Activated T-cell treated with anti-CD3 and anti-CD28 coated beads, Interleukin-2, amount 50 U/mL, for 48 hours (primary cell): ENCODE results near the gene SRRM3.
"Not testable (repeated sequence)": the region's sequence is repeated elsewhere in the genome, so short reads cannot be mapped to it uniquely, and the experiment has no call there.

ENCODE experiments used
- DNase-seq, 2 experiments: peaks; one replicate each; pipeline ENCODE4 v3.0.0-alpha.2; 2020

The SRRM3 gene

DNA sequence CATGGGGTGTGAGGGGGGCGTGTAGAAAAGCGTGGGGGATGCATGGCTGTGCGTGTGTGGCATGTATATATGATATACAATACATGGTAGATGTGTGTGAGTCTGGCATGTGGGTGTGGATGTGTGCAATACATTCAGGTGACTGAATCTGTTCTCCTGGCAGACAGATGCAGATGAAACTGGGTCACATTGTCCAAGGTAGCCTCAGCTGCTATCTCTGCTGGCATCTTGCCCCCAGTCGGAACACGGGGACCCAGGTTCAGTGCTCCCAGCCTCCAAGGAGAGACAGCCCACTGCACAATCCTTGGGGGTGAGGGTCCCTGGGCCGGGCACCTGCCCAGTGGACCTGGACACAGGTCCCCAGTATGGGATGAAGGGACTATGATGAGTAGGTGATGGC lies 12.4 kb upstream of the SRRM3 start:
- DNase-seq: no peak

DNA sequence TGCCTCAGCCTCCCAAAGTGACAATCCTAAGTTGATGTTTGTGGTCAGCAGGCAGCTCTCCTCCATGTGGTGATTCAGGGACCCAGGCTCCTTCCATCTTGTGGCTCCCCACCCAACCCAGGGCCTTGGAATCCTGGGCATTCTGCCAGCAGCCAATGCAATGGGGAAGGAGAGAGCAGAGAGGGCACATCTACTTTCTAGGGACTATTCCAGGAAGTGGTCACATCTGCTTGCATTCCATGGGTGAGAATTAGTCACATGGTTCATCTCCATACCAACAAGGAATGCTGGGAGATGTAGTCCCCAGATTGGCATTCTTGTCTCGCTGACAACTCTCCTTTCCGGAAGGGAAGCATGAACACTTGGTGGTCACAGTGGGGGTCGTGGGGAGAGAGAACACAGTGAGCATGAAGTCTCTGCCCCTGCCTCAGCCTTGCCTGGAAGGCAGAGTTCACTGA lies 9.9 kb upstream of the SRRM3 start:
- no peak for DNase-seq

DNA sequence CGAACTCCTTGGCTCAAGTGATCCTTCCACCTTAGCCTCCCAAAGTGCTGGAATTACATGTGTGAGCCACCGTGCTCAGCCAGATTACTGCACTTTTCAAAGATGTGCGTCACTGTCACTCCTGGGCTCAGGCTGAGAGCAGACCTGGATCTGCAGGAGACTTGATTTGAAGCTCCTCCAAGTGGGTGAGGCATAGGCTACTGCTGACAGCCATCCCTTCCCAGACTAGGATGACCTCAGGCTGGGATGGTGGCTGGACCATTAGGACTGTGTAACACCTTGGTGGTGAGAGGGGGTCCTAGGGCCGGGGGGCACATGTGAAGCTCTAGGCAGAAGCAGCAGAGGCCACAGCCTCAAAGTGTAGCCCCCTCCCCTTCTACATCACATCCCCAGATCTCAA lies 8.2 kb upstream of the SRRM3 start:
- no peak for DNase-seq

GRCh38 chr7:76193883-76194282 lies 7.8 kb upstream of the SRRM3 start:
- no peak for DNase-seq

DNA sequence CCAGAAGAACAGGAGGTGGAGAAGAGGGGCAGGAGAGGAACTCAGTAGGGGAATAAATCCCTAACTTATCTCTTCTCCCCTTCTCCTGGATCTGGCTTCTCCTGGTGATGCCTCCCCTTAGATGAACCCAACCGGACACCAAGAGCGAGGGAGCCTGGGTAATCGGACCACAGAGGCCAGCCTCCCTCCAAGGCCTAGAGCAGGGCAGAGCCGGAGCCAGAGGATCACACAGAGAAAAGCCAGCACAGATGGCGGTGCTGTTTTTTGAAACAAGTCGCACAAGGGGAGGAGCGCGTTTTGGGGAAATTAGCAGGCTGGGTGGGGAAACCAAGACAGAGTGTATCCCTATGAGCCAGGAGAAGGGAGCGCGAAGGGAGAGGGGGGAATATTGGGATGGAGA lies 4.9 kb upstream of the SRRM3 start:
- no peak for DNase-seq

- no peak for DNase-seq
These were observed 3.5 kb upstream of the SRRM3 start for GRCh38 chr7:76198202-76198601.

DNA sequence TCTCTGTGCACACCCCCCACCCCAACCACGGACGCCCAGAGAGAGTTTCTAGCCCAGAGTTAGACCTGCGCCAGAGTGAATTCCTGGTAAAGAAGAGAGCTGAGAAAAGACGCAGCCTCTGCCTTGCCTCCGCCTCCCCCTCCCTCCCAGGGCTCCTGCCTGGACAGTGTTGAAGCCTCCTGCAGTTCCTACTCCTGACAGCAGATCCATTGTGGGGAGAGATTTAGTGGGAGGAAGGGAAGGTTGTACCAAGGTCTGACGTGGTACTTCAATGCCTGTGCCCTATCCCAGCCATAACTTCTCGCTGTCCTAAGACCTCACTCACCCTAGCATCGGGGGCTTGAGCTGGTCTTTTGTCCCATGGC lies 952 bp downstream of the SRRM3 start:
- DNase-seq: no peak

- no peak for DNase-seq
These were observed 2.5 kb downstream of the SRRM3 start for GRCh38 chr7:76204147-76204546.

- DNase-seq: no peak
These were observed 4.9 kb downstream of the SRRM3 start for GRCh38 chr7:76206633-76207032.

GRCh38 chr7:76209310-76209709 lies 7.6 kb downstream of the SRRM3 start:
- DNase-seq: no peak

DNA sequence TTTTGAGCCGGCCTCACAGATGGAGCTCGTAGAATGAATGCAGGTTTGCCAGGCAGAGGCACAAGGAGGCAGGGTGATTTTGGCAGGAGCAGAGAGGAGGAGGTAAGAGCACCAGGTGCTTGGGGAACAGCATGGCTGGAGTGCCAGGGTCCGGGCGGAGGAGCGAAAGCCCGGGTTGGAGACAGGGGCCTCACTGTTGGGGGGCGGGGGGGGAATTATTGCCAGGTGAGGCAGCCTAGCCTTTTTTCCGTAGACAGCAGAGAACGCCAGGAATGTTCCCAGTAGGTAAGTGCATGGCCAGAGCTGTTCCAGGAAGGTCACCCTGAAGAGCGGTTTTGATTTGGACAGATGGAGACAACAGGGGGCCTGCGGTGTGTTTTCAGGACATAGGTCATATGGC lies 9.5 kb downstream of the SRRM3 start:
- no peak for DNase-seq

GRCh38 chr7:76215349-76215748 lies 13.7 kb downstream of the SRRM3 start:
- not testable (repeated sequence) for DNase-seq

- DNase-seq: no peak
These were observed 14.8 kb downstream of the SRRM3 start for GRCh38 chr7:76216381-76217082.

GRCh38 chr7:76217942-76218566 lies 16.4 kb downstream of the SRRM3 start:
- no peak for DNase-seq

DNA sequence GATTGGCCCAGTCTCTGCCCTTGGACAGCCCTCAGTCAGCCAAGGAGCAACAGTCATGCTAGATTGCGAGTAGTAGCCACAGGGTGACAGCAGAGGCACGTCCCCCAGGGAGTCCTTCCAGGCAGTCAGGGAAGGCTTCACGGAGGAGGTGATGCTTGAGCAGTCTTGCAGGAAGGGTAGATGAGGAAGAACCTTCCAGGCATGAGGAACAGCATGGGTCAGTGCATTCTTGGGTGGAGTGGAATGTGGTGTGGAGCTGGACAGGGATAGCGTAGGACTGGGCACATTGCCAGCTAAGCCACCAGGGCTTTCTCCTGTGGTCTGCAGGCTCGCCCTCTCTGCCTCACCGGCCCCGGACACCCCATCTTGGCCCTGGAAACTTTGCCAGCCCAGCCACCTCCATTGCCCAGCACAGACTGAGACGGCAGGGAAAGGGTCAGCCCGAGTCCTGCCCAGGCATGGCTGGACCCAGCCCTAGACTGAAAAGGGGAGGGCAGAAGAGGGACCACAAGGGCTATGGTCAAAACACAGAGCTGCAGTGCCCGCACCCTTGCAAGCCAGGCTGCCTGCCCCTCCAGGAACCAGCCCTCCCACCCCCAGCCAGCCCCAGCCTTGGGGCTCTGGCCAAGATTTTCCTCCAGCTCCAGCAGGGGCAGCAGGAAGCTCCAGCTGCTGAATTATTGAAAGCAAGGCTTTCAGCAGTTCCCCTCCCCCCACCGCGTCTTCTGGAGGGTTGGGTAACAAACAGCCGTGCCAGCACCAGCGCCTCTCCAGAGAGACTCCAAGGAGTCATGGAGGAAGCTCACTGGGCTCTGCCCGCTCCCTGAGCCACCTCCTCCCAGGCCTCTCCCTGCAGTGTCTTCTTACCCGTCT lies 18.7 kb downstream of the SRRM3 start:
- DNase-seq: no peak

GRCh38 chr7:76222333-76222732 lies 20.6 kb downstream of the SRRM3 start:
- no peak for DNase-seq

- no peak for DNase-seq
These were observed 21.1 kb downstream of the SRRM3 start for GRCh38 chr7:76222839-76223238.

GRCh38 chr7:76223286-76223972 lies 21.7 kb downstream of the SRRM3 start:
- no peak for DNase-seq

DNA sequence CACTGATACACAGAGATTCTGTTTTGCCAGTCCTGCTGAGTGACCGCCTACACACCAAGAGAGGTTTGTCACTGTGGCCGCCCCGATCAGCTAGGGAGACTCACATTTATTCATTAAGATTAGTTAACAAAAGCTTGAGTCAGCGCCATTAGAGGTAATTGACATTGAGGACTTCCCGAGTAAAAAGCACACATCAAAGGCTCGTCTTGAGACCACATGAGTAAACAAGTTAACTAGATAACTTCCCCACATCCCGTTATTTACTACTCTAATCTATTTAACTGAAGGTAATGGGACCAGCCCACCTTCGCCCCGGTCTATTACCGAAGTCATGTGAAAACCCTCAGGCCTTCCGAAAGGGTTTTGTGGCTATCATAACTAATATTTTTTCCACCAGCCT lies 23.0 kb downstream of the SRRM3 start:
- DNase-seq: no peak

DNA sequence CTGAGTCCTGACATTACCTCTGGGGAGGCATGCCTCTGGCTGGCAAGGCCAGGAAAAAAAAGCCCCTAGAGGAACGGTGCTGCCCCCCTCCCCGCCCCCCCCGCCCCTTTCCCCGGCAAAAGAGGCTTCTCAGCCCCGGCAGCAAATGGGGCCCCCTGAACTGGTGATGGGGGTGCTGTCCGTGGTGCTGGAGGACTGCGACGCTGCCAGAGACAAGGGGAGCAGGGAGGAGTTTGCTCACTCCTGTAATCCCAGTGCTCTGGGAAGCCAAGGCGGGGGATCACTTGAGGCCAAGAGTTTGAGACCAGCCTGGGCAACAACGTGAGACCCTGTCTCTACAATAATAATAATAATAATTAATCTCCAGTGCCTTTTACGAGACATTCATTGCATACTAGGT lies 23.7 kb downstream of the SRRM3 start:
- DNase-seq: peak; percentile 34 to 43

- DNase-seq: no peak
These were observed 24.3 kb downstream of the SRRM3 start for GRCh38 chr7:76225951-76226350.

DNA sequence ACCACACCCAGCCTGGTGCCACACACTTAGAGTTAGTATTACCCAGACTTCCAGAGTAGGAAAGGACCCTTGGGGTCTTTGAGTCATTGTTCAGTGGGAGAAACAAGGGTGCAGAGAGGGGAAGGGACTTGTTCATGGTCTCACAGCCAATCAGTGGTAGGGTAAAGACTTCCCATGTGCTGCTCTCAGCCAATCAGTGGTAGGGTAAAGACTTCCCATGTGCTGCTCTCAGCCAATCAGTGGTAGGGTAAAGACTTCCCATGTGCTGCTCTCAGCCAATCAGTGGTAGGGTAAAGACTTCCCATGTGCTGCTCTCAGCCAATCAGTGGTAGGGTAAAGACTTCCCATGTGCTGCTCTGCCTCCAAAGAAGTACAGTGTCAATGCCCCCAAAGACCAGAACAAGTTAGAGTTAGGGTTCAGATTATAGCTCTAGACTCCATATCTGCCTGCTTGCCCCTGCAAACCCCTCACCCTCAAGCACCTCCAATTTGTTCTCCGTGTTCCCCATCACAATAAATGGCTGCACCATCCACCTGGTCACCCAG lies 25.3 kb downstream of the SRRM3 start:
- not testable (repeated sequence) for DNase-seq

DNA sequence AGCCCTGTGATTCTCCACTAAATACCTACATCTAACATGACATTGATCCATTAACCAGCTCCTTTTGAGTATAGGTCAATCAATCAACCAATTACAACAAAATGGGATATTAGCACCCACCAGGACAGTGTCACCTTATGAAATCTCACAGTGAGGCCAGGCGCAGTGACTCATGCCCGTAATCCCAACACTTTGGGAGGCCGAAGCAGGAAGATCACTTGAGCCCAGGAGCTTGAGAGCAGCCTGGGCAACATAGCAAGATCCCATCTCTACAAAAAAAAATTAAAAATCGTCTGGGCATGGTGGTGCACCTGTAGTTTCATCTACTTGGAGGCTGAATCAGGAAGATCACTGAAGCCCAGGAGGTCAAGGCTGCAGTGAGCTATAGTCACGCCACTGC lies 28.5 kb downstream of the SRRM3 start:
- DNase-seq: no peak
